ENCODE measurements around the gene TRPM3. TPM values are rescaled to one million over a fixed set of nuclear protein-coding genes. Genes with fewer than 3 reads are reported as not detected.

The TRPM3 gene
- total and polyA plus RNA-seq, 10 donors = 0.02 to 6.7 (median 1.6) TPM

- Histone ChIP-seq H3K4me1 (peaks cover 0 to 5% (median 0%) of the 10 kb centered on the region in 6 donors), H3K27ac (no peak overlapping the region), H3K36me3 (no peaks in the 10 kb centered on the region), H3K4me3 (no peak overlapping the region), H3K27me3 (replicated peaks in 1 of 7) (no peaks in the 10 kb centered on the region), H3K9me3 (no peaks in the 10 kb centered on the region)
- no peak for DNase-seq
- intact Hi-C loops (cut with DNase I; ENCODE audit: low total_unique reads) = no loop called here
- WGBS, 5 donors = 65 to 88% (median 80%) methylated on average over 1 of the region's 1 CpG
- no peak for TF ChIP-seq CTCF (IDR thresholded peaks at IDR 0.05 in 8 of 11, conservative IDR thresholded peaks at IDR 0.05 in 3 of 11)
Measured at GRCh38 chr9:70500793-70501192, 620.6 kb downstream of the TRPM3 start.

- no peaks in the 10 kb centered on the region for H3K36me3 ChIP-seq
- H3K4me1 ChIP-seq = peaks cover 0 to 11% (median 2%) of the 10 kb centered on the region in 6 donors
- H3K27ac ChIP-seq = no peak overlapping the region
- H3K9me3 ChIP-seq = no peaks in the 10 kb centered on the region
- TF ChIP-seq POLR2A (IDR thresholded peaks at IDR 0.05) = no peak
- no peak for TF ChIP-seq POLR2AphosphoS5 (IDR thresholded peaks at IDR 0.05)
- no peak for TF ChIP-seq CTCF (IDR thresholded peaks at IDR 0.05 in 8 of 11, conservative IDR thresholded peaks at IDR 0.05 in 3 of 11)
- intact Hi-C loops (cut with DNase I; ENCODE audit: low total_unique reads) = loop anchor here (10.0 kb wide), 1 partner anchor 95 kb away; no protein-coding TSS in a partner anchor
- H3K4me3 ChIP-seq = no peak overlapping the region
- no peaks in the 10 kb centered on the region for H3K27me3 ChIP-seq (replicated peaks in 1 of 7)
- DNase-seq = no peak
- WGBS, 5 donors = 69 to 92% (median 77%) methylated on average over 1 of the region's 1 CpG
Measured at GRCh38 chr9:70499621-70500020, 621.8 kb downstream of the TRPM3 start.

GRCh38 chr9:70498866-70499265, 622.6 kb downstream of the TRPM3 start:
- Histone ChIP-seq H3K36me3 (no peaks in the 10 kb centered on the region), H3K27me3 (replicated peaks in 1 of 7) (no peaks in the 10 kb centered on the region), H3K4me1 (peaks cover 0 to 19% (median 9%) of the 10 kb centered on the region in 6 donors), H3K4me3 (no peak overlapping the region), H3K27ac (no peak overlapping the region), H3K9me3 (no peaks in the 10 kb centered on the region)
- intact Hi-C loops (cut with DNase I; ENCODE audit: low total_unique reads) = loop anchor here (10.0 kb wide), 1 partner anchor 96 kb away; no protein-coding TSS in a partner anchor
- 89 to 97% (median 94%) methylated on average over 3 of the region's 3 CpGs for WGBS, 5 donors
- TF ChIP-seq CTCF (IDR thresholded peaks at IDR 0.05 in 8 of 11, conservative IDR thresholded peaks at IDR 0.05 in 3 of 11) (no peak), POLR2AphosphoS5 (IDR thresholded peaks at IDR 0.05) (no peak), POLR2A (IDR thresholded peaks at IDR 0.05) (no peak)
- no peak for DNase-seq

GRCh38 chr9:70496244-70496643, 625.2 kb downstream of the TRPM3 start:
- Histone ChIP-seq H3K9me3 (no peaks in the 10 kb centered on the region), H3K27me3 (replicated peaks in 1 of 7) (no peaks in the 10 kb centered on the region), H3K4me1 (peaks cover 0 to 40% (median 19%) of the 10 kb centered on the region in 6 donors), H3K4me3 (no peak overlapping the region), H3K36me3 (no peaks in the 10 kb centered on the region), H3K27ac (no peak overlapping the region)
- TF ChIP-seq CTCF (IDR thresholded peaks at IDR 0.05 in 8 of 11, conservative IDR thresholded peaks at IDR 0.05 in 3 of 11) (no peak), POLR2A (IDR thresholded peaks at IDR 0.05) (no peak), POLR2AphosphoS5 (IDR thresholded peaks at IDR 0.05) (no peak)
- 62 to 81% (median 76%) methylated on average over 2 of the region's 2 CpGs for WGBS, 5 donors
- no peak for DNase-seq
- intact Hi-C loops (cut with DNase I; ENCODE audit: low total_unique reads) = loop anchor here (10.0 kb wide), 1 partner anchor 99 kb away; no protein-coding TSS in a partner anchor

Data from spleen (tissue), 11 donors.